Esophagus squamous epithelium (tissue), 4 donors: Measurements from ENCODE around the gene TMEM126B.

Experiments used
- CTCF ChIP-seq, 6 experiments: fragments of 450-650 bp in 4 of 6; fragments of 200-600 bp in 2 of 6; sonication (generic) in 2 of 6; IDR thresholded peaks; one replicate each; pipeline ENCODE4 v1.5.1; 2016 to 2019; ENCODE audit warnings: antibody characterized with exemption in 6 of 6, mild to moderate bottlenecking in 4 of 6, moderate library complexity in 4 of 6
- POLR2A ChIP-seq, 4 donors: fragments of 450-650 bp; IDR thresholded peaks; one replicate each; pipeline ENCODE4 v1.6.1; 2017; ENCODE audit warnings: antibody characterized with exemption in 4 of 4, mild to moderate bottlenecking in 4 of 4, moderate library complexity in 3 of 4

GRCh38 chr11:85685125-85685819 is 56.9 kb downstream of the TMEM126B start:
- TF ChIP-seq POLR2A (IDR thresholded peaks at IDR 0.05) (no peak), CTCF (IDR thresholded peaks at IDR 0.05) (no peak)
